Right atrium auricular region (tissue), 2 donors: ENCODE data around the gene HID1. TPM values are rescaled to one million over a fixed set of nuclear protein-coding genes. Genes with fewer than 3 reads are reported as not detected.
A peak's percentile ranks its signal among the peaks of the same experiment; 100 is the strongest.

Experiments
- DNase-seq: peaks from one replicate; pipeline ENCODE4 v3.0.0-alpha.2; 2019; ENCODE audit warnings: low spot score
- H3K27ac ChIP-seq, 2 donors: fragments of 200-600 bp; sonication (generic); 1 replicate in 1 of 2; 2 replicates in 1 of 2; pipeline ENCODE4 v1.5.1; 2016 to 2019
- H3K27me3 ChIP-seq, 2 donors: fragments of 200-600 bp; sonication (generic); one replicate each; pipeline versions ENCODE4 v1.5.1 to v1.6.0; 2017 to 2019
- H3K36me3 ChIP-seq: fragments of 200-600 bp; sonication (generic); one replicate; pipeline ENCODE4 v1.5.1; 2016
- H3K4me1 ChIP-seq, 2 donors: fragments of 200-600 bp; sonication (generic); one replicate each; pipeline versions ENCODE4 v1.5.1 to v1.6.0; 2017 to 2019
- H3K4me3 ChIP-seq, 2 donors: fragments of 200-600 bp; sonication (generic); 1 replicate in 1 of 2; 2 replicates in 1 of 2; pipeline ENCODE4 v1.5.1; 2017 to 2019; ENCODE audit warnings: mild to moderate bottlenecking in 1 of 2, moderate library complexity in 1 of 2
- H3K9me3 ChIP-seq, 2 donors: fragments of 200-600 bp; sonication (generic); one replicate each; pipeline ENCODE4 v1.5.1; 2019
- total RNA-seq, 2 donors: library from RNA; depleted of rRNA; stranded (reverse); fragments of >200 nt; gene quantifications; one replicate each; pipeline ENCODE4 v1.1.0, GENCODE V29; 2016
- TF ChIP-seq, protein P1 (sequence below), 2 donors: fragments of 200-600 bp; sonication (generic); IDR thresholded peaks; one replicate each; pipeline ENCODE4 v1.5.1; 2019; ENCODE audit warnings: antibody characterized with exemption in 2 of 2

Gene HID1
- total RNA-seq, 2 donors from 2014 or later: 10.6 to 11.7 TPM

DNA sequence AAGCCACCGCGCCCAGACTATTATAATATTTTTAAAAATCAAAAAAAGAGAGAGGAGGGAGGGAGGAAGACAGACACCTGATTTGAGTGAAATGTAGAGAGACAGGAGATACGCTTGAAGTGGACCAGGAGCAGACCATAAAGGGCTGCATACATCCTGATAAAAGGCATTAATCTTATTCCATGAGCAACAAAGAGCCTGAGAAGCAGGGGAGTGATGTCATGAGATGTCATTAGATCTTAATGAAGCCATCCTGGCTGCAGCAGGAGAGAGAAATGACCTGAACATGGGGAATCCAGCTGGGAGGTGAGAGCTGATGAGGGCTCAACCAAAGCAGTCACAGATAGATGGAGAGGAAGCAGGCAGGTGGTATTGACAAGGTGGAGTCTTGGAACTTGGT is 5.2 kb upstream of the HID1 start:
- no peaks in the 10 kb centered on the region for H3K9me3 ChIP-seq
- H3K27ac ChIP-seq: no peak overlapping the region
- H3K36me3 ChIP-seq: no peaks in the 10 kb centered on the region
- no peak for DNase-seq
- no peaks in the 10 kb centered on the region for H3K27me3 ChIP-seq
- TF ChIP-seq, protein P1, sequence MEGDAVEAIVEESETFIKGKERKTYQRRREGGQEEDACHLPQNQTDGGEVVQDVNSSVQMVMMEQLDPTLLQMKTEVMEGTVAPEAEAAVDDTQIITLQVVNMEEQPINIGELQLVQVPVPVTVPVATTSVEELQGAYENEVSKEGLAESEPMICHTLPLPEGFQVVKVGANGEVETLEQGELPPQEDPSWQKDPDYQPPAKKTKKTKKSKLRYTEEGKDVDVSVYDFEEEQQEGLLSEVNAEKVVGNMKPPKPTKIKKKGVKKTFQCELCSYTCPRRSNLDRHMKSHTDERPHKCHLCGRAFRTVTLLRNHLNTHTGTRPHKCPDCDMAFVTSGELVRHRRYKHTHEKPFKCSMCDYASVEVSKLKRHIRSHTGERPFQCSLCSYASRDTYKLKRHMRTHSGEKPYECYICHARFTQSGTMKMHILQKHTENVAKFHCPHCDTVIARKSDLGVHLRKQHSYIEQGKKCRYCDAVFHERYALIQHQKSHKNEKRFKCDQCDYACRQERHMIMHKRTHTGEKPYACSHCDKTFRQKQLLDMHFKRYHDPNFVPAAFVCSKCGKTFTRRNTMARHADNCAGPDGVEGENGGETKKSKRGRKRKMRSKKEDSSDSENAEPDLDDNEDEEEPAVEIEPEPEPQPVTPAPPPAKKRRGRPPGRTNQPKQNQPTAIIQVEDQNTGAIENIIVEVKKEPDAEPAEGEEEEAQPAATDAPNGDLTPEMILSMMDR (IDR thresholded peaks at IDR 0.05): no peak
- H3K4me3 ChIP-seq: no peak overlapping the region
- peaks cover 0 to 17% of the 10 kb centered on the region in 2 donors for H3K4me1 ChIP-seq

DNA sequence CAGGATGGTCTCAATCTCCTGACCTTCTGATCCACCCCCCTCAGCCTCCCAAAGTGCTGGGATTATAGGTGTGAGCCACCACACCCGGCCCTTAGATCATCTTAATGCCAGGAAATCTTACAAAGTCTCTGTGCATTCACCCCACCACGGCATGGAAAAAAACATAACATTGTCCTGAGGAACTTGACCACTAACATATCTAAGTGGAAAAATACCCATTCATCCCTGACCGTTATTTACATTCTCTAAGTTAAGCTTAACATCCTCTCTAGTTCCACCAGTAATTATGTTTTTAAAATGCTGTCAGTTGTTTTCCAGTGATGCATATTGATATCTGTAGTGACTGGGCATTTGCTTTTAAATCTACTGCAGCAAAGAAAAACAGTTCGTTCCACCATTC is 3.4 kb upstream of the HID1 start:
- no peak for DNase-seq
- Histone ChIP-seq H3K27me3 (no peaks in the 10 kb centered on the region), H3K27ac (no peak overlapping the region), H3K36me3 (no peaks in the 10 kb centered on the region), H3K9me3 (no peaks in the 10 kb centered on the region), H3K4me1 (peaks cover 0 to 18% of the 10 kb centered on the region in 2 donors), H3K4me3 (no peak overlapping the region)
- TF ChIP-seq, protein P1 (IDR thresholded peaks at IDR 0.05): no peak

DNA sequence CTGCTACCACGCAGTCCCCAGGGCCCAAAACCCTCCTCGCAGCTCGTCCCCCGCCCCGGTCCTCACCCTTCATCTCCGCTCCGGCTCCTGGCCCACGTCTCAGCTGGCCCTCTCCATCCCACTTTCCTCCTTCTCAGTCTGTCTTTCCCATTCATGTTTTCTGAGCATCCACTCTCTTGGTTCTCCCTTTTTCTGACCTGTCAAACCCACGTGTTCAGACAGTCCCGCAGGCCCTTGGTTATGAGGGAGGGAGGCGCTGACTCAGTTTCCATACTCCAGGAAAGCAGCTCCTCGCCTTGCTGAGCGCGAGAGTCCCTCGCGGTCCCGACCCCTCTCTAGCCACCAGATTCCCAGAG is 392 bp upstream of the HID1 start:
- TF ChIP-seq, protein P1 (IDR thresholded peaks at IDR 0.05): no peak
- no peak overlapping the region for H3K27ac ChIP-seq

DNA sequence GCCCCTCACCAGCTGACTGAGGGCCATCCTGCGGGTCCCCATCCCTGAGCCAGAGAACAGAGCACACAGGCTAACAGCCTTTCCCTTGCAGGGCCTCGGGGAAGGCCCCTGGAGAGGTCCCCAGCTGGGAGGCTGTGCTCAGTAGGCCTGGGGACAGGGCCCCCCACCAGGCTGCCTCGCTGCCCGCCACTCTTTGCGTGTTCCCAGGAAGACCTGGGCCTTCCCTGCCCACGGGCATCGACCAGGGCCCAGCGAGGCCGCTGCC is 785 bp downstream of the HID1 start:
- peak overlapping the region; percentile 40 to 53 for H3K27ac ChIP-seq
- TF ChIP-seq, protein P1 (IDR thresholded peaks at IDR 0.05): no peak
- no peaks in the 10 kb centered on the region for H3K27me3 ChIP-seq
- H3K9me3 ChIP-seq: no peaks in the 10 kb centered on the region
- no peak for DNase-seq
- peaks cover 0 to 18% of the 10 kb centered on the region in 2 donors for H3K4me1 ChIP-seq
- no peaks in the 10 kb centered on the region for H3K36me3 ChIP-seq
- H3K4me3 ChIP-seq: peak overlapping the region; percentile 61 to 66

More for the DNA sequence above, 392 bp upstream of the HID1 start:
- peaks cover 0 to 18% of the 10 kb centered on the region in 2 donors for H3K4me1 ChIP-seq
- H3K9me3 ChIP-seq: no peaks in the 10 kb centered on the region
- no peaks in the 10 kb centered on the region for H3K36me3 ChIP-seq
- no peaks in the 10 kb centered on the region for H3K27me3 ChIP-seq
- H3K4me3 ChIP-seq: peak overlapping the region; percentile 61 to 66
- no peak for DNase-seq

DNA sequence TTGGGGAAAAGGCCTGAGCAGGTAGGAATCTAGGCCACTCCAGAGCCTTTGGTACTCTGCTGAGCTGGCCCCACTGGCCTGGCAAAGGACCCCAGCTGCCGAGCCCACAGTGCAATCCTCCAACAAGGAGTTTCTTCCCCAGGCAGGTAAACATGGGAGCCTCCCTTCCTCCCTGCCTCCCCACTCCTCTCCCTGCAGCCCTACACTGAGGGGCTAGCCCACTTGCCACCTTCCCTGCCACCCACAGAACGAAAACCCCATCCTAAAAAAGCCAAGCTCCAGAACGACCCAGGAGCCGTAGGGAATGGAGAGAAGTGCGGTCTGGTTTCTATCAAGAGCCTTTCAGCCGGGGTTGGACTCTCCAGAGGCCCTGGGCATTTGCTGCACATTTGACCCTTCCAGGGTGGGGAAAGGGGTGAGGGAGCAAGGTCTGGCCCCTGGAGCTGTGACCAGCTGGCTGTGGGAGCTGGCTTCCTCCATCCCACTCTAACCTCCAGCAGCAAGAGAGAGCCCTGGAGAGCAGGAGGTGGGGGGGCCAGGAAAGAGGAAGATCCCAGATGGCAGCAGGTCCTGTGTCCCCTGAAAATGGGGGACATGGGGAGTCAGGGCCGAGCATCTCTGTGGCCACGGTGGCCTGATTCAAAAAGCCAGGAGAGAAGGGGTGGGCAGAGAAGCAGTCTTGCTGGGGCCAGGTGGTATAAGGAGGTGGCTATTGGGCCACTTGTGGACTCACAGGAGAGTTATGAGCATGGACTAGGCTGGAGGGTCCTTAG is 1.3 kb downstream of the HID1 start:
- Histone ChIP-seq H3K27ac (peak overlapping the region; percentile 40 to 53), H3K4me3 (peak overlapping the region; percentile 61 to 66)
- DNase-seq: no peak

More for the DNA sequence above, 1.3 kb downstream of the HID1 start:
- Histone ChIP-seq H3K36me3 (no peaks in the 10 kb centered on the region), H3K4me1 (peaks cover 0 to 18% of the 10 kb centered on the region in 2 donors), H3K9me3 (no peaks in the 10 kb centered on the region), H3K27me3 (no peaks in the 10 kb centered on the region)
- TF ChIP-seq, protein P1 (IDR thresholded peaks at IDR 0.05): no peak
